ENCODE results near the gene NCOR2.

The NCOR2 gene

GRCh38 chr12:124531281-124531745 lies 36.1 kb downstream of the NCOR2 start:
- H3K27ac ChIP-seq = no peak overlapping the region
- no peak for DNase-seq (ENCODE audit: low read depth, low spot score)

- no peak overlapping the region for H3K27ac ChIP-seq
- DNase-seq (ENCODE audit: low read depth, low spot score) = no peak
Measured at GRCh38 chr12:124530637-124531263, 36.7 kb downstream of the NCOR2 start.

DNA sequence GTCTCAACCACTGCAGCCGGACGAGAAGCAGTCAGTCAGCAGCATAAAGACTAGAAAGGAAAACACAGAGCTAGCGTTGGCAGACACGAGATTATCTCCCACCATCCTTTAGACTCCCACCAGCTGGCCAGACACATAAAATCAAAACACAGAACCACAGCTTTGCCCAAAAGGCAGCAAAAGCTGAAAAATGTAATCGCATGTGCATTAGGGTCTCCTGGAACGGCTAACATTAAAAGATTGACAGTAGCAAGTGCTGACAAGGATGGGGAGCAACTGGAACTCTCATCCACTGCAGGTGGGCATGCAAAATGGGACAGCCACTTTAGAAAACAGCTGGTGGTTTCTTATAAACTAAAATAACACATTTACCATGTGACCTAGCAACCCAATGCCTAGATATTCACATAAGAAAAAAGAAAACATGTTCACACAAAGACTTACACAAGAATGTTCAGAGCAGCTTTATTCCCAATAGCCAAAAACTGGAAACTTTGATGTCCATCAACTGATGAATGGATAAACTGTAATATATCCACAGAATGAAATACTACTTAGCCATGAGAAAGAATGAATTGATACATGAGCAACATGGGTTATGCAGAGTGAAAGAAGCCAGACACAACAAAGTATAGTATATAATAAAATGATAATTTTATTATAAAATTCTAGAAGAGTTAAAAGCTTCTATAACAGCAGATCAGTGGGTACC lies 37.7 kb downstream of the NCOR2 start:
- H3K27ac ChIP-seq = no peak overlapping the region
- no peak for DNase-seq (ENCODE audit: low read depth, low spot score)

DNA sequence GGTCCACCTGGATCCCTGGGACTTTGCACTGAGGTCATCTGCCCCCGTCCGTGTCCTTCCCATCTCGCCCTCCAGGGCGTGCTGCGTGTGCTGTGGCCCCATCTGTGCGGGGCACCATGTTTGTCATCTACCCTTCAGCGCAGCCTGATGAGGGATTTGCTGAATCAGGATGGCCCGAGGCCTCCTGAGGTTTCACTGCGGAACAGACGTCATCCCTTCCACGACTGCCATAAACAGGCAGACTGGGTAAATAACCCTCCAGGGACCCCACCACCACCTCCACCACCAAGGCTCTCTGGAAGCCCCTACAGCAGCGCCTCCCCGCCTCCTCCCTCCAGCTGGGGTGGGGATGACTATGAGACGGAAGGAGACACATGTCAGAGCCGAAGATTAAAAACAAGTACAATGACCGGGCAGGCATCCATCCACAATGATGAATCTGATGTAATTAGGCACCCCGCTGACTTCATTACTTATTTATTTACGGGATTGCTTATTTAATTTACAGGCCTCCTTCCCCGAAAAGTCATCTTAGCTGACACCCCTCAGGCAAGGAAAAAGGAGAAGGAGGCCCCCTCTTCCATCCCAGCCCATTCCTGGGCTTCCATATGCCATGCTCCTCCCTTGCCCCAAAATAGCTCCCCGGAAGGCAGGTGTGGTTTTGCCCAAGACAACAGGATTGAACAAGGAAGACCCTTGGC lies 39.4 kb downstream of the NCOR2 start:
- peak overlapping the region; percentile 51 for H3K27ac ChIP-seq
- no peak for DNase-seq (ENCODE audit: low read depth, low spot score)

DNA sequence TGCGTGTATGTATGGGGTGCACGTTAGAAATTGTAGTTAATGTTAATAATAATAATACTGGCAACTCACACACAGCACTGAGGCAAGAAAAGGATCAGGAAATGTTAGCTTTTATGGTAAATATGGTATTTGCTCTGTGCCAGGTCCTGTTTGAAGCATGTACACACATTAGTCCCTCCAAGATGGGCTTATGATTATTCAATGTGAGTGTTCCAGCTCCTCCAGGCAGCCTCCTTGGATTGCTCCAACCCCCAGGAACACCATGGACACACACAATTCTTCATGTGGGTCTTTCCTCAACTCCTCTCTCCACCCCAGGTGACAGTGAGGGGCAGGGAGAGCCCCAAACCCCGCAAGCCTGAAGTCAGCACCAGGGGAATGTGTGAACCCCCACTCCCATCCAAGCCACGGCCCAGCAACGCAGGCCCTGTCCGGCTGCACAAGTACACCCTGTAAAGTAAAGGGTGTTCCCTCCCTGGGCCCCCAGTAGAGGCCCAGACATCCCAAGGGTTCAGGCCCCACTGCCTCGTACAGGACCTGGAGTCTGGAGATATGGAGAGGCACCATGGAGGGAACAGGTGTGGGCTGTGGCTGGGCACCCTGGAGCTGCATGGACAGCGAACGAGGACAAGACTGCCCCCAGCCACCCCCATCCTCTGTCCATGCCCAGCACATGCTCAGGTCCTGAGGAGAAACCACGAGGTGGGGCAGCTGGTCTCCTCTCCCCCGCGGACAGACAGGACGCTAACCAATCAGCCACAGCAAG lies 41.3 kb downstream of the NCOR2 start:
- no peak overlapping the region for H3K27ac ChIP-seq
- no peak for DNase-seq (ENCODE audit: low read depth, low spot score)

DNA sequence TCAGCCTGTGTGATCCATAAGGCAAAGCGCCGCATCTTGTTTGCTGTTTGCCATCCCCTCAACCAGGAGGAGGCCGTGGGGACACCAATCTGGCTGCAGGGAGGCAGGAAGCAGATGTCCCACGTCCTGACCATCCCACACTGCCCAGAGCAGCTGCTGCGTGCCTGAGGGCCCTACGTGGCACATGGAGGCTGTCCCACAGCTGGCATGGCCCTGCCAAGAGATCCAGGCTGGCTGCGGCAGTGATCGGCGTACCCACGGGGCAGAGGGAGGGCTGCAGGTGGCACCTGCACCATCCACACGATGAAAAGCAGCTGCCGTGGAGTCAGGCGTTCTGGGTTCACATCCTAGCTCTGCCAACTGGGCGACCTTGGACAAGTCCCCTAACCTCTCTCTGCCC lies 42.0 kb downstream of the NCOR2 start:
- no peak for DNase-seq (ENCODE audit: low read depth, low spot score)
- H3K27ac ChIP-seq = peak overlapping the region; percentile 69

GRCh38 chr12:124524231-124524925 lies 43.0 kb downstream of the NCOR2 start:
- DNase-seq (ENCODE audit: low read depth, low spot score) = no peak
- peak overlapping the region; percentile 69 for H3K27ac ChIP-seq

DNA sequence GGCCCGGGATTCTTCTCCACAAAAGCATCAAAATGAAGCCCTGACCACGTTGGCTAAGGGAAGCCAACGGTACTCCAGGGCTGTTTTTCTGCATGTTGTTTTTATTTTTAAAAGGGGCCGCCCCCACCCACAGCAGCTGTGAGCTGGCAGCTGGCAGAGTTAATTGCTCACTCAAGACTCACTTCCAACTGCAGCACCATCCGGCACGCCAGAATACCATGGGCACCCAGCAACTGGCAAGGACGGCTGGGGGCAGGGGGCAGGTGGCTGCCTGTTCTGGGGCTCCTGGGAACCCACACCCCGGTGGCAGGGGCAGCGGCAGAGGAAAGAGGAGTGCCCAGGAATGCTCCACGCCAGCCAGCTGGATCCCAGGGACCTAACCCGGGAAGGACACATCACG lies 44.3 kb downstream of the NCOR2 start:
- H3K27ac ChIP-seq = peak overlapping the region; percentile 69
- DNase-seq (ENCODE audit: low read depth, low spot score) = no peak

- no peak for DNase-seq (ENCODE audit: low read depth, low spot score)
- peak overlapping the region; percentile 94 for H3K27ac ChIP-seq
Measured at GRCh38 chr12:124520907-124521306, 46.5 kb downstream of the NCOR2 start.

DNA sequence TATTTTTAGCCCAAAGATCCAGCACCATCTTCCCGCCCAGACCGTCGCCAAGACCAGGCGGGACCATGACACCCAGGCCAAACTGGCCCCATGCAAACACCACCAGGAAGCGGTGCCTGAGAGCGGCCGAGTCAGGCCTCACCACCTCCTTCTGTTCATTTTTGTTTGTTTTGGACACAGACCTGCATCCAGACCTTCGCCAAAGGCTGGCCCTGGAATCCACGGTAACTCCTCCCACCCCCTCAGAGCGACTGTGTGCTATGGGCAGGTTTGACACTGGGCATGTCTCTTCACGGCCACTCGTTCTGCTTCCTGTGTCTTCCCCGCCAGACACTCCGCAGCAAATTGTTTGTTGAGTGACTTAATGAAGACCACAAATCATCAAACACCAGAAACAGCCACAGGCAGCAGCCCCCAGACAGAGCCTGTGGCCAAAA lies 47.1 kb downstream of the NCOR2 start:
- H3K27ac ChIP-seq = peak overlapping the region; percentile 94
- no peak for DNase-seq (ENCODE audit: low read depth, low spot score)

GRCh38 chr12:124519746-124520145 lies 47.7 kb downstream of the NCOR2 start:
- H3K27ac ChIP-seq = peak overlapping the region; percentile 94
- no peak for DNase-seq (ENCODE audit: low read depth, low spot score)

GRCh38 chr12:124518051-124518932 lies 49.1 kb downstream of the NCOR2 start:
- peak; percentile 97 for DNase-seq (ENCODE audit: low read depth, low spot score)
- H3K27ac ChIP-seq = peak overlapping the region; percentile 94
